NCI-H187 (cell line): ENCODE data around the gene MKX.
"Not testable (repeated sequence)": the region's sequence is repeated elsewhere in the genome, so short reads cannot be mapped to it uniquely, and the experiment has no call there.

Experiments
- DNase-seq, 2 experiments: peaks; one replicate each; lab custom pipeline; 2025; lab: John Stamatoyannopoulos, UW

MKX gene

DNA sequence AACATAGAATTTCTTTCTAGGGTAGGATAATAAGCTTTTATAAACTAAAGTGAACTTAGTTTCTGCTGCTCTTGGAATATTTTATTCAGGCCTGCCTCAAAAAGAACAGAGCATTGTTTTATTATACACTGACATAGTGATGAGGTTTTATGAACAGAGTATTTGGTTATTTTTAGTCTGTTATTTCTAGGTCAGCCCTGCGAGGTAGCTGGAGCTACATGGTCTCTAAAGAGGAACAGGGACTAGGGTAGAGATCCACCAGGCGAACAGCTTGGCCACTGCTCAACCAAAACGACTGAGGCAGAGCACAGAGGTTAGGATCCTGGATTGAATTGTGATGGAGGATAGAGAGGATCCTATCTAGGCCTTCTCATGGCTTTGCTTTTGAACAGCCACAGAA, 53.0 kb downstream of the MKX start:
- DNase-seq = no peak

DNA sequence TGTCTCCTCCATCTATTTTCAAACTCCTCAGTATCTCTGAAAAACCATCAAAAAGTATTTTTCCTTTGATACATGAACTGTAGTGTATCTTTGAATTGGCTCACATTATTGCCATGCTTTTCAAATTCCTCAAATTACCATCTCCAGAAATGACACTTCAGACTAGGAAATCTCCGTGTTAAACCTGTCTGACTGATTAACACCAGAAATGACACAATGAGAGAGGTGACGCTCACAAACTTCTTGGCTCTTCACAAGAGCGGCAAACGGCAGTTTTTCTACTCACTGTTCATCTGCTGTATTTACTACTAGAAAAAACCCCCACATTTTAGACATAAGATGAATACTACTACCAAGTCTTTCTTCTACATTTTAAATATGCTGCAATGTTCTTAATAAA, 56.6 kb downstream of the MKX start:
- no peak for DNase-seq

DNA sequence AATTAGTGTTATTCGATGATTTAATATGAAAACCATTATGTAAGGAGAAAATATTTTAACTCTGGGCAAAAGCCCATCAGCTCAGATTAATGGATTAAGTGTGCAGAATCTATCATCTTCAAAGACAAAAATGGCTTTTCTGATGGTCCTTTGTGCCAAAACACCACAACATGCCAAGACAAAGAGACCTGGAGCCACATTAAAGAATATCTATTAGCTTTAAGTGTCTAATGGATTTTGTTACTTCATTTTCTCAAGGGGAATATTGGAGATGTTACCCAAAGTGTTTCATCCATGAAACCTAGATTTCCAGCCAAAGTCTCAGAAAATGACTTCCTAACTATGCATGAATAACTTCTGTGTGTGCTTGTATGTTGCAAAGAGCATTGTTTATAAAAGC, 57.3 kb downstream of the MKX start:
- DNase-seq = no peak

DNA sequence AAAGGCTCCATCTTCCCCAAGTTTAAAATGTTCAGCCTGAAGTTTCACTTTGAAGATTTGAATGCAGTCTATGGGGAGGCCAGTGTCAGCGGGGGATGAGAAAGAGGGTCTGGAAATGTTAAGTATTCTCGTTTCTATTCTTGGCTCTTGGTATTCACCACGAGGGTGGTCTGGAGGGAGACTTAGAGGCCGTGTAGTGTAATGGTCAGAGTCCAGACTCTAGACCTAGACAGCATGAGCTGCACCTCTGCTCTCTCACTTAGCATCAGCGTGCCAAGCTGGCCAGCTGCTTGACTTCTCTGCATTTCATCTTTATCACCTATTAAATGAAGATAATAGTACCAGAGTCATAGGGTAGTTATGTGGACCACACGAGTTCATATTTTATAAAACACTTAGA, 57.9 kb downstream of the MKX start:
- no peak for DNase-seq

DNA sequence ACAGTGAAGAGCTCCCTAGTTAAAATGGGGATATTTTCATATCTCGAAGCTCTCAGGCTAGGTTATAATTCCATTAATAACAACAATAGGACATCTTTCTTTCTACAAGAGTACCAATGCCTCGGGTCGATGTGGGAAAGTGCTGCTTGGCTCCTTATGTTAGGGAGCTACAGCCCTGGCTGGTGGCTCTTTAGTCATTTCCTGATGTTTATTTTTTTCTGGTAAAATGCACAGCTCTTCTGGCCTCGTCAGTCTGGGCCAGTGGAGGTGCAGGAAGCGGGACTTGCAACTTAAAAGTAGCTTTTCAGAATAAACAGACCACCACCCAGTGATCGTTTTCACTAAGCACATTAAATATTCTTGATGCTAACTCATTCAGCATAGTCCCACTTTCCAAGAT, 58.3 kb downstream of the MKX start:
- DNase-seq = no peak

DNA sequence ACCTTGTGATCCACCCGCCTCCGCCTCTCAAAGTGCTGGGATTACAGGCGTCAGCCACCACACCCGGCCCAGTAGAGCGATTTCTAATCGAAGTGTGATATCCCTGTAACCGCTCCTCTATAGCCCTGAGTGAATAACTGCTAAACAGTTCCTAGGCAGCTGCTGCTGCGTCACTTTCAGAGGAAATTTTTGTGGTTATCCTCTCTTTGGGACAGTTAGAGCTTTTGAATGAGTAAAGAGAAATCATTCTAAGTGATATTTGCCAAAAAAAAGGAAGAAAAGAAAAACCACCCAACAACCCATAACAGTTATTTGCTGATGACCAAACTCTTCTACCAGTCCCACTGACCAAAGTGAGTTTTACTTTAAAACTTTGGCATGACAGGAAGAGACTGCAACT, 59.9 kb downstream of the MKX start:
- DNase-seq = no peak

DNA sequence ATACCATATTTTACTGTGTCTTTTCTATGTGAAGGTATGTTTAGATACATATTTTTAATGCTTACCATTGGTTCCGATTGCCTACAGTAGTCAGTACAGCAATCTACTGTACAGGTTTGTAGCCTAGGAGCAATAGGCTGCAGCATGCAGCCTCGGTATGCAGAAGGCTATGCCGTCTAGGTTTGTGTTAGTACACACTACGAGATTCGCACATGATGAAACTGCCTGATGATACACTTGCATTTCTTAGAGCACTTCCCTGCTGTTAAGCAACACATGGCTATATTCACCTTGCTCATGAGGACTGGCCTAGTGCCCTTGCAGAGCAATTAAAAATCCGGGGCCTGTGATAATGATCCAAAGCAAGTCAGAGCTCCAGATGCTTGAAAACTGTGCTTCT, 62.4 kb downstream of the MKX start:
- DNase-seq = no peak

DNA sequence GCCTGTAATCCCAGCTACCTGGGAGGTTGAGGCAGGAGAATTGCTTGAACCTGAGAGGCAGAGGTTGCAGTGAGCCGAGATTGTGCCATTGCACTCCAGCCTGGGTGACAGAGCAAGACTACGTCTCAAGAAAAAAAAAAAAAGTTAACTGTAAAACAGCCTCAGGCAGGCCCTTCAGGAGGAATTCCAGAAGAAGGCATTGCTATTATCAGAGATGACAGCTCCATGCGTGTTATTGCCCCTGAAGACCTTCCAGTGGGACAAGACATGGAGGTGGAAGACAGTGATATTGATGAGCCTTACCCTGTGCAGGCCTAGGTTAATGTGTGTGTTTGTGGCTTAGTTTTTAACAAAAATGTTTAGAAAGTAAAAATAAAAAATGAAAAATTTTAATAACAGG, 63.8 kb downstream of the MKX start:
- DNase-seq = not testable (repeated sequence)

DNA sequence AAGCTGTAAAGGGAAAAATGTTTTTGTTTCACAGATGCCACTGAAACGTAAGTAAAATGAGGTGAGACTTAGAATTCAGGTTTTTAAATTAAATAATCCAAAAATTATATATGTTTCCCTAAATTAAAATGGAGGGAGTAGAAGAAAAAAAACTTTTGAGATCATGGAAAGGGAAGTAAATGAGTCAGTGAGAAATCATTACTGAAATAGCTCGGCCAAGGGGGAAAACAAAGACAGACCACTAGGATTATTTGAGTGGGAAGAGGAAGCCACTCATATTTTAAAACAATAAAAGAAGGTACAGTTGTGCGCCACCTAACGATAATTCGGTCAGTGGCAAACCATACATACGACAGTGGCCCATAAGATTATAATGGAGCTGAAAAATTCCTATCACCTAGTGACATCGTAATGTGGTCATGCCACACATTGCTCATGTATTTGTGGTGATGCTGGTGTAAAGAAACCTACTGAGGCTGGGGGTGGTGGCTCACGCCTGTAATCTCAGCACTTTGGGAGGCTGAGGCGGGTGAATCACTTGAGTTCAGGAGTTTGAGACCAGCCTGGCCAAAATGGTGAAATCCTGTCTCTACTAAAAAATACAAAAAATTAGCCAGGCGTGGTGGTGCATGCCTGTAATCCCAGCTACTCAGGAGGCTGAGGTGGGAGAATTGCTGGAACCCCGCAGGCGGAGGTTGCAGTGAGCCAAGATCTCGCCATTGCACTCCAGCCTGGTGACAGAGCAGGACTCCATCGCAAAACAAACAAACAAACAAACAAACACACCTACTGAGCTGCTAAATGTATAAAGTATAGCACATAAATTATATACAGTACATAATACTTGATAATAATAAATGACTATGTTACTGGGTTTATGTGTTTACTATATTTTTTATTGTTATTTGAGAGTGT, 64.7 kb downstream of the MKX start:
- no peak for DNase-seq

DNA sequence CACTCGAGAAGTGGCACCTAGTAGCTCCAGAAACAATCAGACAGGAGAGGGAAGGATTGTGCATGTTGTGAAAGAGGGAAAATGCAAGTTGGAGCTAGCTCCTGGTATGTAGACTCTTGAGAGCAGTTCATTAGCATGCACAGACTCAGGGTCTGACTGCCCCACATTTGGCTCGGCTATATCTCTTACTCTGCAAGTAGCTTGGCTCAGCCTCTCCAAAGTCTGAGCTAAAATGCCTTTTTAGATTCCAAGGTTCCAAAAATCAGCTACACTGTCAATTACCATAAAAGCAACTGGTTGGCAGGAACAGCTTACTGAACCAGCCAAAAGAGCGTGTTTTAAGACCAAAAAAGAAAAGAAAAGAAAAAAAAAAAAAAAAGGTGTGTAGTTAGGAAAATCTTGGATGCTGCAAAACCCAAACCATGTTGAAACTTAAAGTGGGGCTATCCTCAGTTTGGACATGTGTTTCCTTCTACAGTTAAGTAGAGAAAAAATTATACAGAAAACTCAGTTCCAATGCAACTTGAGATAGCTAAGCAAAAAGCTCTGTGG, 65.5 kb downstream of the MKX start:
- DNase-seq = no peak

DNA sequence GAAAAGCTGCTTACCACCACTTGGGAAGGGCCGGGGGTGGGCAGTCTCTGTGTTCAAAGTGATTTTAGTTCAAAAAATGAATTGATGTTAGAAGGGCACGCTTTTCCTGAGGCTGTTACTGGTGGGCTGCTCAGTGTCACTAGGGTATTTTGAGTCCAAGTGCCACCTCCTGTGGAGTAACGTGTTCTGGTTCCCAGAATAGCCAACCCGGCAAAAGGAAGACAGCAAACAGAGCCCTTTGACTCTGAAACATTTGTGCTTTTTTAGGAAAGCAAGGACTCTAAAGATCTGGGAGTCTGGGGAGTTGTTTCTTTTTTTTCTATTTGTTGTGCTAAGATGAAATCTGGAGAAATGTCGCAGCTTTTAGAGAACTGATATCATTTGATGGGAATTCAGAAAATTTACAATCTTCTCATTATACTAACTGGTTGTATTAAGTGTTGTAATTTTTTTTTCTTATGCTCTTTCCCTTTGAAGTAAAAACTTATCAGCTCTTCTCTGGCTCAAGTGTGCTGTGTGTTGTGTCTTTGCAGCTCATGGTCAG, 66.2 kb downstream of the MKX start:
- no peak for DNase-seq

DNA sequence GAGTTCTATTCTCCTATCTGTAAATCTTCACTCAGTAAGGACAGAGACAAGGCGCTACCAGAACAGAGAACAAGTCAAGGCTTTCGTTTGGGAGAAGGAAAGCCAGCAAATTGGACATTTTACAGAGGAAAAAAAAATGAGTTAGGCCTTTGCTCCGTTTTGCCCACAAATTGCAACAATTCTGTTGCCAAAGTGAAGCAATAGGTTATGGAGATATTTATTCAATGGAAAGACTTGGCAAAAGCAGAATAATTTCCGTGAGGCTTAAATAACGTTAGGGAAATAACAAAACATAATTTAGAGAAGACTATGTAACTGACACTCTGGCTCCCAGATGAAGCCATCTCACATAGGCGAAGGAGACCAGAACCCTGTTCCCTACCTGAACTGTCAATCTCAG, 67.5 kb downstream of the MKX start:
- no peak for DNase-seq

DNA sequence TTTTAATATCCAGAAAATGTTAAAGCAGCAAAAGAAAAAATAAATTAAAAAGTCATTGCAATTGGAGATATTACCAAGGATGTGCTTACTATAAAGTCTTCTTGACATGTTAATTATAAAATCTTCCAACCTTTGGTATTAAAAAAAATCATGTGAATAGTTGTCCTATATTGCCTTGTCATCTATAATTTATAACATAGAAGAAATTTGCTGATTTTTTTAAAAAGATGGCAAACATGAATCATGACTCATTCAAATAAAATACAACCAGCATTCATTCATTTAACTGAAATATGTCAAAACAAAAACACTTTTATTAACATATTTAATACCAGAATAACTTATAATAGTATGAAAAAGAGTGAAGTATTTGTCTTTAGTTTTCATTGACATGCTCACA, 72.6 kb downstream of the MKX start:
- no peak for DNase-seq

DNA sequence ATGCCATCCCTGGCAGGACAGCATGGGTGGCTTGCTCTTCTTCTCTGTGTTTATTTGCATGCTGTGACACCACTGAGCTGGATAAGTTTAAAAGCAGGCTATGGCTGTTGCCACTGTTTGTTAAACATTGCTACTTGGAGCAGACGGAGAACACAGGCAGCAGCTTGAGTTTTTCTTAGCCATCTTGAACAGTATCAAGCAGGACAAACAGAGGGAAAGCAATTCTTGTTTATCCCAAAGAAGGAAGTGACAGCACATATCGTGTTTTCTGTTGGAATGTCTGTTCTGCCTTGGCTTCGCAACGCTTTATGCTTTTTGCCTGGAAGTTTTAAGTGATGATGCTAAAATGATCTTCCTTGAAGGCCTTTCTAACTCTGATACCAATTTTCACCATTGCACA, 73.8 kb downstream of the MKX start:
- no peak for DNase-seq

DNA sequence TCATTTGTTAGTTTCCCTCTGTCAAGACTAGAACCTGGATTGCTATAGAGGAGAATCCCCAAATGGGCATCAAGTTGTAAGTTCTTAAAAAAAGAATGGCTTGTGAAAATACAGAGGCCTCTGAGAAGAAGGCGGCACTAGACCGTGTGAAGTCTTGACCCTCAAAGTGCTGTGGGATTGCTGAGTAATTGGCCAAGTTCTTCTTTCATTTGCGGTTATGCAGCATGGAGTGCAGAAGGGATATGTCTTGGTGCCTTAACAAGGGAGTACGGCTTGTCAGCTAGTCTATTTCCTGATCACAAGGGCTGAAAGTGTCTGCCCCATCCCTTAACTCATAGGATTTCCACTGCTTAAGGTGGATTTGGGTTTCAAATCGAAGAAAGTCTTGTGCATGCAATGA, 81.2 kb downstream of the MKX start:
- DNase-seq = no peak

DNA sequence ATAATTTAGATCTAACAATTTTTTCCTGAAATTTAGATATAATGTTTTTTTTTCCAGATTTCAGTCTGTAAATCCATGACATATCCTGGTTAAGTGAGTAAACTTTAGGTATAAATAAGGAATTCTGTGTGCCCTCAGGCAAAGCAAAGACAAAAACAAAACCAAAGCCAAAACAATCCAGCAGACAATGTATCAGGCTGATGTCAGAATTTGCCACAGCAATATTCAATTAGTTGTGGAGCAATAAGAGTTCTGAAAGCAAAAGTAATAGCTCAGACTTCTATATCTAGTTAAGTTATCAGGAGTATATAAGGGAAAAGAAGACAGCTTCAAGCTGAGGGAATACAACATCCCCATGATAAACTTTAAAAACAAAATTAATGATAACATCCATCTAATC, 82.0 kb downstream of the MKX start:
- no peak for DNase-seq

DNA sequence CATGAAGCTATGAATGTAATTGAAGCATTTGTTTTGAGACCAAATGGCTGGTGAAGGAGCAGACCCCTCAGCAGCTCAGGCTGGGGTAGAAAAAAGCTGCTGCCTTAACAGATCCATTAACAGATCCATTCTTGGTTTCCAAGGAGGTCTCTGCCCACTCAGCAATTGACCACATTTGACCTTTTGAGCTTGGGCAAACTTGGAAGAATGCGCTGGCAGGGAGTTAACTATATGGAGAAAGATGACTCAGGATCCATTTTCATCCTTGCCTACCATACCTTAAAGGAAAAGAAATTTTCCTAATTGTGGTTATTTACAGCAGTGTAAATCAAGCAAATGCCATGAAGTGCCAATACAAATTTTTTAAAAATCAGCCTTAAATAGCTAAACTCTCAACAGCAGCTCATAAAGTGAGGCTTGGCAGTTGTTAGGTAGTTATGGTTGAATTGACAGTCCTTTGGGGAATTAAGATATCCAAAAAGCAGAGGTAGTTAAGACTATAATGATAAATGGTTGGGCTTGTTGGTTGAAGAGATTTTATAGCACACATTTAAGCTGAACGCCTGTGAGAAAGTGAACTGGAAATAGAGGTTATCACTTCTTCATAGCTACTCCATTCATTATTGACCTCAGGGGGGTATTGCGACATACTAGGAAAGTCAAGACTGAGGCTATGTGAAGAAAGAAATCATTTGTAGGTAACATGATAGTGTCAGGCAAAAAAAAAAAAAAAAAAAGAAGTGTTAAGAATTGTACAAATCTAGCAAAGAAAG, 83.9 kb downstream of the MKX start:
- no peak for DNase-seq

DNA sequence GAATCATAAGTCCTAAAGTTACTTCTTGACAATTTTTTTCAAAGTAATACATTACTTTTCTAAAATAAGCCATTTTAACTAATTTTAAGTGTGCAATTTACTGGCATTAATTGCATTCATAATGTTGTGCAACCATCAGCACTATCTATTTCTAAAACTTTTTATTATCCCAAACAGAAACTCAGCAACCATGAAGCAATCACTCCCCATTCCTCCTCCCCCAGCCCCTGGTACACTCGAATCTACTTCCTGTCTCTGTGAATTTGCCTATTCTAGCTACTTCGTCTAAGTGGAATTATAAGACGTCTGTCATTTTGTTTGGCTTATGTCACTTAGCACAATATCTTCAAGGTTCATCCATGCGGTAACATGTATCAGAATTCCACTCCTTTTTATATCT, 84.9 kb downstream of the MKX start:
- no peak for DNase-seq

DNA sequence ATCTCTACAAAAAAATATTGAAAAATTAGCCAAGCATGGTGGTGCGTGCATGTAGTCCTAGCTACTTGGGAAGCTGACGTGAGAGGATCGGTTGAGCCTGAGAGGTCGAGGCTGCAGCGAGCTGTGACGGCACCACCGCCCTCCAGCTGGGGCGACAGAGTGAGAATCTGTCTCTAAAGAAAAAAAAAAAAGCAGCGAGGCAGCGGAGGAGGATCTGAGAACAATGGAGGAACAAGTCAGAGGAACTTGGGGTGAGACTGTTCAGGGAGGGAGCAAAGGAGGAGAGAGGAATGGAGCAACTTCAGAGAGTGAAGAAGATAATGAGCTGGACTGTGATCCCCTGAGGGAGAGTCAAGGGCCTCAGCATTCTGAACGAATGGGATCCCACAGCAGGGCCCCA, 85.4 kb downstream of the MKX start:
- DNase-seq = no peak

DNA sequence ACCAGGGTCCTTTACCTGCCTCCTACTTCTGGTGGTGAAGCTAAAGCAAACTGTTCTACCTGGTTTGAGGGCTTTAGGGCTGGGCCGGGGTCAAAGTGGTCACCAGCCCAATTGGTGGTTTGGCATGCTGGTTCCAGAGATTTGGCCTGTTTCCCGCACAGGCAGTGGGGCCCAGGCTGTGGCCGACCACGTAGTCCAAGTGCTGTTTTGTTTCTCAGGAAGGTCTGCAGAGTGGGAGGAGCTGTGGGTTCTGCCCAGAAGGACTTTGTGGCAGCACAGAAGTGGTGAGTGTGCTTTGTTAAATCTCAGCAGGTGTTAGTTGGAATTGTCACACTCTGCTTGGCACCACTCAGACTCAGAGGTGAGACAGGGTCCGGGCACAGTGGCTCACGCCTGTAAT, 85.8 kb downstream of the MKX start:
- DNase-seq = no peak

DNA sequence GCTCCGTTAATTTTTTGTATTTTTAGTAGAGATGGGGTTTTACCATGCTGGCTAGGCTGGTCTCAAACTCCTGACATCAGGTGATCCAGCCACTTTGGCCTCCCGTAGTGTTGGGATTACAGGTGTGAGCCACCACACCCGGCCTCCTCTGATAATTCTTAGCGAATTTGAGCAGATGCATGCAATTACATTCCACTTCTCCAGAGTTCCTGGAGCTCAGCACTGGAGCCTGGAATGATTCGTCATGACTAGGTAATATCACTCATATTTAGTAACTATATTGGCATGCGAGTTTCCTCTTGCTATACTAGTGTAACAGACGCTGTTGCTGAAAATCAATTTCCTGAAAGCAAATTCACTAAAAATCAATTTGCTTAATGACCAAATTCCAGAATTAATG, 86.8 kb downstream of the MKX start:
- DNase-seq = no peak

DNA sequence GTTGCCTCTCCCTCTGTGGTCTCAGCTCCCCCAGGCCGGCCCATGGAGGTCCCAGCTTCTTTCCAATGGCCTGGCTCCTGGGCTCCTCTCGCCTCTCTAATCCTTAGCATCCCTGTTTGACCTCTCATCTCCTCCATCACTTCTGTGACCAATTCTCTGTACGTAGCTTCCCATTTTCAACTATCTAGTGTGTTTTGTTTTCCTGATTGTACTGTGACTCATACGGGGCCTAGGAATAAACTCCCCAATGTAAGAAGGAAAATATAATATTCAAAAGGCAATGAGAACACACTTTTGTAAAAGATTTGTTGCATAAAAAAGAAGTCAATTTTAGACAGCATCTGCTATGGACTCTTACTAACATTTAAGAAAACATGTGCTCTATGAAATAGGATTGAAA, 90.3 kb downstream of the MKX start:
- DNase-seq = no peak

DNA sequence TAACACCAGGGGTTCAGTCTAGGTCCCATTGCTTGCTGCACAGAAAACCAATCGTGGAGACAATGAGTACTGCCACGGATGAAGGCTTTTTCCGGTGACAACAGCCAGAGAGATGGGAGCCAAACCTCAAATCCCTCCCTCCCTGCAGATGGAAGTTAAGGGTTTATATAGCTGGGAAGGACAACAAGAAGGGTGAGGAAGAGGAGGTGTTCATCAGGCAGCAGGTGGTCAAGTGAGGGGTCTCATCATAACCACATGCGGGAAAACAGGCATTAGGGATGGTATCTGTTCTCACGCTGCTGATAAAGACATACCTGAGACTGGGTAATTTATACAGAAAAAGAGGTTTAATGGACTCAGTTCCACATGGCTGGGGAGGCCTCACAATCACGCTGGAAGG, 91.3 kb downstream of the MKX start:
- DNase-seq = no peak
